H9 (cell line): ENCODE data around the gene MRPS35. TPM values are rescaled to one million over a fixed set of nuclear protein-coding genes. Genes with fewer than 3 reads are reported as not detected.

Source experiments
- DNase-seq: peaks from one replicate; pipeline ENCODE4 v3.0.0-alpha.2; 2017
- H2AFZ ChIP-seq: one replicate; pipeline ENCODE4 v1.6.1; 2013; ENCODE audit warnings: mild to moderate bottlenecking, low read length, control low read depth, moderate library complexity
- H2AK5ac ChIP-seq: 2 replicates; pipeline ENCODE4 v1.6.1; 2013; ENCODE audit warnings: low read length, control low read depth, mixed read lengths; ENCODE audit not compliant: insufficient read length
- H2BK120ac ChIP-seq: one replicate; pipeline ENCODE4 v1.6.1; 2013; ENCODE audit warnings: low read depth, mild to moderate bottlenecking, low read length, control low read depth, inconsistent platforms; ENCODE audit not compliant: poor library complexity, severe bottlenecking
- H2BK12ac ChIP-seq: 2 replicates; pipeline ENCODE4 v1.6.1; 2013; ENCODE audit warnings: low read length, control low read depth, mixed read lengths, low read depth; ENCODE audit not compliant: insufficient read length
- H2BK15ac ChIP-seq: 2 replicates; pipeline ENCODE4 v1.6.1; 2013; ENCODE audit warnings: low read depth, low read length, control low read depth
- H2BK20ac ChIP-seq: one replicate; pipeline ENCODE4 v1.6.1; 2013; ENCODE audit warnings: low read depth, mild to moderate bottlenecking, low read length, control low read depth, inconsistent platforms; ENCODE audit not compliant: poor library complexity, severe bottlenecking
- H2BK5ac ChIP-seq: 2 replicates; pipeline ENCODE4 v1.6.1; 2013; ENCODE audit warnings: low read length, control low read depth, mixed read lengths; ENCODE audit not compliant: insufficient read length
- H3K14ac ChIP-seq: 2 replicates; pipeline ENCODE4 v1.6.1; 2013; ENCODE audit warnings: low read length, control low read depth; ENCODE audit not compliant: insufficient read depth
- H3K18ac ChIP-seq: 2 replicates; pipeline ENCODE4 v1.6.1; 2013; ENCODE audit warnings: low read depth, mild to moderate bottlenecking, mixed read lengths, low read length, control low read depth; ENCODE audit not compliant: insufficient read length
- H3K23ac ChIP-seq: 2 replicates; pipeline ENCODE4 v1.6.1; 2013; ENCODE audit warnings: low read length, control low read depth, mixed read lengths, low read depth; ENCODE audit not compliant: insufficient read length
- H3K23me2 ChIP-seq: 2 replicates; pipeline ENCODE4 v1.6.1; 2013; ENCODE audit warnings: low read depth, mild to moderate bottlenecking, mixed read lengths, low read length, control low read depth; ENCODE audit not compliant: insufficient read length, poor library complexity, severe bottlenecking
- H3K27ac ChIP-seq: 2 replicates; pipeline ENCODE4 v1.5.1; 2013; ENCODE audit warnings: low read length, control low read depth, mixed read lengths, low read depth; ENCODE audit not compliant: insufficient read length
- H3K27me3 ChIP-seq: 2 replicates; pipeline ENCODE4 v1.6.1; 2013; ENCODE audit warnings: low read length, control low read depth, inconsistent platforms; ENCODE audit not compliant: insufficient read depth
- H3K4ac ChIP-seq: 2 replicates; pipeline ENCODE4 v1.6.1; 2013; ENCODE audit warnings: low read depth, mild to moderate bottlenecking, control low read depth, inconsistent platforms, low read length, moderate library complexity
- H3K4me1 ChIP-seq: 2 replicates; pipeline ENCODE4 v1.6.1; 2013; ENCODE audit warnings: low read length, control low read depth, inconsistent platforms; ENCODE audit not compliant: insufficient read depth
- H3K4me2 ChIP-seq: 2 replicates; pipeline ENCODE4 v1.6.1; 2013; ENCODE audit warnings: low read length, control low read depth, mixed read lengths; ENCODE audit not compliant: insufficient read length, insufficient read depth
- H3K56ac ChIP-seq: 2 replicates; pipeline ENCODE4 v1.6.1; 2013; ENCODE audit warnings: low read depth, mild to moderate bottlenecking, mixed read lengths, low read length, control low read depth; ENCODE audit not compliant: insufficient read length
- H3K79me1 ChIP-seq: 2 replicates; pipeline ENCODE4 v1.6.1; 2013; ENCODE audit warnings: low read depth, mild to moderate bottlenecking, moderate library complexity, low read length, control low read depth, inconsistent platforms; ENCODE audit not compliant: insufficient read depth, poor library complexity, severe bottlenecking
- H3K79me2 ChIP-seq: 2 replicates; pipeline ENCODE4 v1.6.1; 2013; ENCODE audit warnings: low read length, control low read depth, inconsistent platforms; ENCODE audit not compliant: insufficient read depth
- H3K9ac ChIP-seq: 2 replicates; pipeline ENCODE4 v1.6.1; 2013; ENCODE audit warnings: low read length, control low read depth, mixed read lengths; ENCODE audit not compliant: insufficient read length; ENCODE audit errors: extremely low read depth
- H3K9me3 ChIP-seq: one replicate; pipeline ENCODE4 v1.6.1; 2013; ENCODE audit warnings: low read depth, low read length, inconsistent platforms; ENCODE audit not compliant: control insufficient read depth
- H3T11ph ChIP-seq: one replicate; pipeline ENCODE4 v1.6.1; 2013; ENCODE audit warnings: mild to moderate bottlenecking, low read length, control low read depth, inconsistent platforms
- H4K20me1 ChIP-seq: one replicate; pipeline ENCODE4 v1.6.1; 2013; ENCODE audit not compliant: control insufficient read depth, insufficient read length, insufficient read depth
- H4K5ac ChIP-seq: 2 replicates; pipeline ENCODE4 v1.6.1; 2013; ENCODE audit warnings: low read depth, mild to moderate bottlenecking, mixed read lengths, low read length, control low read depth; ENCODE audit not compliant: insufficient read length
- H4K8ac ChIP-seq: replicated peaks from 2 replicates; pipeline ENCODE4 v1.6.1; 2013; ENCODE audit warnings: low read length, control low read depth, mixed read lengths, low read depth; ENCODE audit not compliant: insufficient read length
- H4K91ac ChIP-seq: 2 replicates; pipeline ENCODE4 v1.6.1; 2013; ENCODE audit warnings: low read depth, mild to moderate bottlenecking, moderate library complexity, mixed read lengths, low read length, control low read depth; ENCODE audit not compliant: insufficient read length
- H3K27ac Mint-ChIP-seq, 3 experiments: 2 replicates in 2 of 3; 3 replicates in 1 of 3; pipeline ENCODE4 v1.8.0; 2020 to 2021; ENCODE audit warnings: mixed read lengths in 3 of 3, mild to moderate bottlenecking in 1 of 3, moderate library complexity in 1 of 3
- H3K27me3 Mint-ChIP-seq: 2 replicates; pipeline ENCODE4 v1.8.0; 2021; ENCODE audit warnings: low read depth, mild to moderate bottlenecking, moderate library complexity, mixed read lengths
- H3K36me3 Mint-ChIP-seq, 3 experiments: 2 replicates in 2 of 3; 3 replicates in 1 of 3; pipeline ENCODE4 v1.8.0; 2020 to 2021; ENCODE audit warnings: low read depth in 3 of 3, mixed read lengths in 3 of 3; ENCODE audit not compliant: insufficient read depth in 1 of 3
- H3K4me1 Mint-ChIP-seq, 2 experiments: 2 replicates each; pipeline ENCODE4 v1.8.0; 2020; ENCODE audit warnings: mixed read lengths in 2 of 2
- H3K4me3 Mint-ChIP-seq, 2 experiments: 2 replicates in 1 of 2; 3 replicates in 1 of 2; pipeline ENCODE4 v1.8.0; 2020 to 2021; ENCODE audit warnings: mild to moderate bottlenecking in 2 of 2, mixed read lengths in 2 of 2, moderate library complexity in 1 of 2
- H3K9me3 Mint-ChIP-seq, 2 experiments: 2 replicates in 1 of 2; 3 replicates in 1 of 2; pipeline ENCODE4 v1.8.0; 2020; ENCODE audit warnings: mild to moderate bottlenecking in 2 of 2, mixed read lengths in 2 of 2, moderate library complexity in 1 of 2
- CTCF ChIP-seq: fragments of 200-600 bp; sonication (generic); conservative IDR thresholded peaks from 3 replicates; pipeline ENCODE4 v1.8.0; 2021; ENCODE audit warnings: antibody characterized with exemption, mild to moderate bottlenecking
- WGBS: extraction: QIAGEN DNeasy Blood & Tissue Kit; methylation state at CpG from one replicate; pipeline ENCODE4 v1.1.7; 2013; ENCODE audit warnings: missing lambda C conversion rate, low lambda C conversion rate, mixed read lengths; ENCODE audit not compliant: insufficient read length; ENCODE audit errors: extremely low coverage; 5-methylcytosine and 5-hydroxymethylcytosine counted together
- total RNA-seq: library from RNA; stranded (reverse); gene quantifications from 2 replicates; pipeline ENCODE4 v1.2.1, GENCODE V29; 2021

MRPS35 gene
- total RNA-seq, 1 experiment from 2014 or later, result 45.4 TPM

DNA sequence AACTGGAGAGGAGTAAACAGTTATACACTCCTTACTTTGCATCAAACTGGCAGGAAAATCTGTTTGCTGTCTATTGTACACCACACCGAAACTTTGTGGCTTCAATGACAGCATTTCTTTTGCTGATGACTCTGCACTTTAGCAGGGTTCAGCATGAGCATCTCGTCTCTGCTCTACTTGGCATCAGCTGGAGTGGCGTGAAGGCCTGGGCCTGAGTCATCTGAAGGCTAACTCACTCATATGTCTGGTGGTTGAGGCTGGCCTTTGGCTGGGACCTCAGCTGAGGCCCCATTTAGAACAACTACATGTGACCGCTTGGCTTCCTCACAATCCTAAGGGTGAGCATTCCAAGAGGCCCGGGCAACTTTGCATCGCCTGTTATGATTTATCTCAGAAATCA lies 43.1 kb upstream of the MRPS35 start:
- Histone ChIP-seq H2BK120ac (no peak overlapping the region), H3K79me2 (no peaks in the 10 kb centered on the region), H3K23me2 (no peaks in the 10 kb centered on the region), H3K14ac (no peak overlapping the region), H3K56ac (no peak overlapping the region), H3K18ac (no peak overlapping the region), H2BK5ac (no peak overlapping the region), H3K23ac (no peak overlapping the region), H3K9me3 (no peaks in the 10 kb centered on the region), H2BK15ac (no peak overlapping the region), H3K27ac (no peak overlapping the region), H4K8ac (no peak overlapping the region), H3K27me3 (no peaks in the 10 kb centered on the region), H2AFZ (no peak overlapping the region), H3K4me2 (no peak overlapping the region), H3K4ac (no peak overlapping the region), H3K9ac (no peak overlapping the region), H2AK5ac (no peak overlapping the region), H3K4me1 (no peaks in the 10 kb centered on the region), H4K91ac (no peak overlapping the region), H3T11ph (no peak overlapping the region), H2BK12ac (no peak overlapping the region), H4K20me1 (peaks cover 2% of the 10 kb centered on the region), H2BK20ac (no peak overlapping the region), H4K5ac (no peak overlapping the region), H3K79me1 (no peaks in the 10 kb centered on the region)
- H3K4me3 Mint-ChIP-seq, result no peak overlapping the region
- peaks cover 0 to 15% (median 8%) of the 10 kb centered on the region in 3 experiments; a peak in 4 of 7 replicates for H3K36me3 Mint-ChIP-seq
- TF ChIP-seq CTCF, result no peak
- no peak for DNase-seq
- no peaks in the 10 kb centered on the region for H3K9me3 Mint-ChIP-seq
- WGBS, result no CpG with 5 or more reads among the region's 6 CpGs
- H3K4me1 Mint-ChIP-seq, result no peaks in the 10 kb centered on the region
- no peak overlapping the region for H3K27ac Mint-ChIP-seq
- no peaks in the 10 kb centered on the region for H3K27me3 Mint-ChIP-seq
